Measurements from ENCODE around the gene PSMB3. TPM values are rescaled to one million over a fixed set of nuclear protein-coding genes. Genes with fewer than 3 reads are reported as not detected.

Gene PSMB3
- 100 to 1,000 TPM; 117 to 136 (median 125) TPM for polyA plus RNA-seq (ENCODE audit: insufficient read length in 3 of 3)

DNA sequence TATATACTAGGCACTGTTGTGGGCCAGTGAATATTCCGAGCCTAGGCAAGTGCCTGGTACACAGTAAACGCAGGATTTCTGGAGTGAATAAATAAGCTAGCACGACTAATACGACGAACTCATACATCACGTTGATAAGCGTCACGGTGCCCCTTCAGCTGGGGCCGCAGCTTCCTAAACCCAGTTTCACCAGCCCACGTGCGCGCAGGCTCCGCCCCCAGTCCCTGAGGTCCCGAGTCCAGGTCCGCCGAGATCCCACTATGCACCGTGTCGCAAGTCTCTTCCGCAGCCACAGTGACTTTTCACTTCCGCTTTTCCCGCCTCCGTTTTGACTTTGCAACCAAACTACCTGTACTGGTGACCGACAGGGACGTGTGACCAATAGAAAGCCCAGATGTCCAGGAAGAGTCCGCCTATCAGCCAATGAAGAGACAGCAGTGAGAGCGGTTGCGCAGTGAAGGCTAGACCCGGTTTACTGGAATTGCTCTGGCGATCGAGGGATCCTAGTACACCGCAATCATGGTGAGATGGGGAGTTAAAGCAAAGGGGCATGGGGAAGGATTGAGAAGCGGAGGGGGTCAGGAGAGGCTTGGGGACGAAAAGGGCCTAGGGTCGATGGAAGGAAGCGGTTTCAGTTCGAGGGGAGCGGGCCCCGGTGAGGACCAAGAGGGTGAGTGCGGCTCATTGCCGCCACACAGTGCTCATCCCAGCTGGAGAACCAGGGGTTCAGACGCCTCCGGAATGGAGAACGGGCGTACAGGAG, at the start of gene PSMB3:
TSS of gene PSMB3 (plus strand) at position 434 of the 763 bp plus-strand sequence. CDS start at position 520, 86 bp downstream.
- peak; percentile 95 to 99 (median 98) for DNase-seq (ENCODE audit: low read depth in 3 of 3, low spot score in 2 of 3)

GRCh38 chr17:38702916-38703741, 49.4 kb upstream of the PSMB3 start:
- no peak for DNase-seq (ENCODE audit: low read depth in 3 of 3, low spot score in 2 of 3)

DNA sequence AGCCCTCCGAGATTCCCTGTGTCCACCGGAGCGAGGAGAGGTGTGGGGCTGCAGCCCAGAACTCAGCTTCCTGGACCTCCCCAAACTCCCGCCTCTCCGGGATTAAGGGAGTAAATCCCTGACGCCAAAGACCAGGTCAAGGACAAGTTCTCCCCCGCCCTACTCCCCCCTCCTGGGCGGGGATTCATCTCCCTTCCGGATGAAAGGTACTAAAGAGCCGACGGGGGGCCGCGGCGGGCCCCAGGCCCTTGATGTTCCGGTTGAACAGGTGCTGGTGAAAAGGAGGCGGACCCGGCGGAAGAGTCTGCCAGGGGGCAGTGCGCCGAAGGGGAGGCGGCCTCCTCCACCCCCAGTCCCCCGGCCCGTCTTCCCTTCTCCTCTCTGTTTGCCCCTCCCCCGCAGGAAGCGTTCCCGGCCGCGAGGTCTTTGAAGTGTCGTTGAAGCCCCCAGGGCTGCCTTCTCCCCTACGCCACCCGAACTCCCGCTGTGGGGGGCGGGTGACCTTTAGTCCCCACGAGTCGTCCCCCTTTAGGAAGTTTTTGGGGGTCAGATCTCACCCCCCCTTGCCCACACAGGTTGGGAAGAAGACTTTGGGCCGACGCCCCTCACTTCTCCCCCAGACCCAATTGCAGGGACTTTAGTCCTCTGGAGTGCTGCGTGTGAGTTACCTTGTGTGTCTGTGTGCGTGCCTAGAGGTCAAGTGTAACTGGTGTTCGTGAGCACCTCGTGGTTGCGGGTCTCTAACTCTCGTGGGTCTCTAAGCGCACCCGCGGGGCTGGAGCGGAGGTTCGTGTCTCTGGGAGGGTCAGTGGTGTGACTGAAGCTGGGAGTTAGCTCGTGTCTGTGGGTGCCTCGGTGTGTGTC, 48.6 kb upstream of the PSMB3 start:
- no peak for DNase-seq (ENCODE audit: low read depth in 3 of 3, low spot score in 2 of 3)

GRCh38 chr17:38704606-38705522, 47.7 kb upstream of the PSMB3 start, which contains the start of gene MLLT6:
TSS of gene MLLT6 (plus strand) at chr17:38705273. CDS start at chr17:38705633, 360 bp downstream.
- no peak for DNase-seq (ENCODE audit: low read depth in 3 of 3, low spot score in 2 of 3)

GRCh38 chr17:38705523-38705802, 47.1 kb upstream of the PSMB3 start:
- no peak for DNase-seq (ENCODE audit: low read depth in 3 of 3, low spot score in 2 of 3)

GRCh38 chr17:38705803-38706504, 46.6 kb upstream of the PSMB3 start:
- no peak for DNase-seq (ENCODE audit: low read depth in 3 of 3, low spot score in 2 of 3)

GRCh38 chr17:38706505-38707216, 45.9 kb upstream of the PSMB3 start:
- DNase-seq (ENCODE audit: low read depth in 3 of 3, low spot score in 2 of 3), result no peak

GRCh38 chr17:38707678-38708351, 44.7 kb upstream of the PSMB3 start:
- no peak for DNase-seq (ENCODE audit: low read depth in 3 of 3, low spot score in 2 of 3)

GRCh38 chr17:38709104-38709820, 43.3 kb upstream of the PSMB3 start:
- DNase-seq (ENCODE audit: low read depth in 3 of 3, low spot score in 2 of 3), result no peak

GRCh38 chr17:38709864-38710603, 42.5 kb upstream of the PSMB3 start:
- DNase-seq (ENCODE audit: low read depth in 3 of 3, low spot score in 2 of 3), result no peak

- DNase-seq (ENCODE audit: low read depth in 3 of 3, low spot score in 2 of 3), result no peak
These were observed 42.0 kb upstream of the PSMB3 start for GRCh38 chr17:38710604-38710962.

DNA sequence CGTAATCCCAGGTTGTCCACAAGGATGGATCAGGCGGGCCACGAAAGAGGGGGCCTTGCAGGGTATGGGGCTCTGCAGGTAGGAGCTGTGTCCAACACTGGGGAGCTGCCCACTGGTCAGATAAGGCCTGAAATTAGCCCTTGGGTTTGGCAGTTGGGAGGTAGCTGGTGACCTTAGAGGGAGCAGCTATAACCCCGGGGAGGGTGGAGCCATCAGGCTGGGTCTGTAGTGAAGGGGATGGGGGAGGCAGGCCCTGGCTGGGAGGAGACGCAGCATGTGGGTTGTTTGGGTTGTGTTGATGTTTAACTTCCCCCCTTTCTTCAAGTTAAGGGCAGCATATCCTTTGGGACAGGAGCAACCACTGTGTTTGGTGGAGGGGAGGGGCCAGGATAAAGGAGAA, 41.6 kb upstream of the PSMB3 start:
- no peak for DNase-seq (ENCODE audit: low read depth in 3 of 3, low spot score in 2 of 3)

DNA sequence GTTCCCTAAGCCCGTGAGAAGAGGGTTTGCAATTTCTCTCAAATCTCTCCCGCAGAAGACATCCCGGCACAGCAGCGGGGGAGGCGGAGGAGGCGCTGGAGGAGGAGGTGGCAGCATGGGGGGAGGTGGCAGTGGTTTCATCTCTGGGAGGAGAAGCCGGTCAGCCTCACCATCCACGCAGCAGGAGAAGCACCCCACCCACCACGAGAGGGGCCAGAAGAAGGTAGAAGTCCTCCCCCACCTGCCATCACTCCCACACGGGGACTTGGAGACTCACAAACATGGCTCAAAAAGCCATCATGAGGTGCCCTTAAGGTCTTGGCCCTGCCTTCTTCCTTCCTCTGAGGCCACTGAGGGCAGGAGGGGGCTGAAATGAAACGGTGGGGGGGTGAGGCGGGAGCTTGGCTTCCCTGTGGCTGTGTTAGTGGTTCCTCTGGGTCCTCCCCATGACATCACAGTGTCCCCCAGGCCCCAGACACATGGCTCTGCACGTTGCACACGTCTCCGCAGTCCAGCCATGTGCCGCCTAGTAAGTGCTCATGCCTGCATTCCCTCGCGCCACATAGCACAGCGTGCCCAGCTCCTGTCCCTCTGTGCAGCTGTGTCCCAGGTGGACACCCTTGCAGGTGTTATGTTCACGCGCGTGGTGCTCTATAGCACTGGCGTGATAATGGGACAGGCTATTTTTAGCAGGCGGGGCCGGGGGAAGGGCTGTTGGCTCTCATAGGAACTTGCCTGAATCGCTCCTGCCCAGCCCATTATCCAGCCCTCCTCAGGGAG, 40.6 kb upstream of the PSMB3 start:
- DNase-seq (ENCODE audit: low read depth in 3 of 3, low spot score in 2 of 3), result no peak

GRCh38 chr17:38712593-38712992, 39.9 kb upstream of the PSMB3 start:
- DNase-seq (ENCODE audit: low read depth in 3 of 3, low spot score in 2 of 3), result no peak

GRCh38 chr17:38713456-38714075, 39.0 kb upstream of the PSMB3 start:
- DNase-seq (ENCODE audit: low read depth in 3 of 3, low spot score in 2 of 3), result no peak
